ENCODE measurements around the gene SP140L.
"Not testable (repeated sequence)": the region's sequence is repeated elsewhere in the genome, so short reads cannot be mapped to it uniquely, and the experiment has no call there.

The SP140L gene

GRCh38 chr2:230394301-230394700 lies 67.3 kb downstream of the SP140L start:
- peaks cover 77% of the 10 kb centered on the region for H3K36me3 ChIP-seq (ENCODE audit: control insufficient read depth, insufficient read depth, low read length, severe bottlenecking)
- no peak for DNase-seq (ENCODE audit: low read depth)
- peaks cover 3% of the 10 kb centered on the region for H3K4me1 ChIP-seq (ENCODE audit: control insufficient read depth, insufficient read depth, low read length)
- no peaks in the 10 kb centered on the region for H3K9me3 ChIP-seq (ENCODE audit: control insufficient read depth, low read length)
- no peaks in the 10 kb centered on the region for H3K27me3 ChIP-seq (replicated peaks; ENCODE audit: control insufficient read depth, insufficient read depth, low read length)
- H3K4me3 ChIP-seq (ENCODE audit: low read length) = no peak overlapping the region
- H3K9ac ChIP-seq (ENCODE audit: low read length) = no peak overlapping the region

- H3K4me3 ChIP-seq (ENCODE audit: low read length); DNase-seq (ENCODE audit: low read depth); H3K27me3 ChIP-seq (replicated peaks; ENCODE audit: control insufficient read depth, insufficient read depth, low read length); H3K9me3 ChIP-seq (ENCODE audit: control insufficient read depth, low read length); H3K4me1 ChIP-seq (ENCODE audit: control insufficient read depth, insufficient read depth, low read length); H3K9ac ChIP-seq (ENCODE audit: low read length): not testable (repeated sequence)
- peaks cover 69% of the 10 kb centered on the region for H3K36me3 ChIP-seq (ENCODE audit: control insufficient read depth, insufficient read depth, low read length, severe bottlenecking)
Measured at GRCh38 chr2:230398698-230399097, 71.7 kb downstream of the SP140L start.

GRCh38 chr2:230400041-230400440 lies 73.0 kb downstream of the SP140L start:
- H3K4me3 ChIP-seq (ENCODE audit: low read length) = no peak overlapping the region
- no peaks in the 10 kb centered on the region for H3K27me3 ChIP-seq (replicated peaks; ENCODE audit: control insufficient read depth, insufficient read depth, low read length)
- peaks cover 62% of the 10 kb centered on the region for H3K36me3 ChIP-seq (ENCODE audit: control insufficient read depth, insufficient read depth, low read length, severe bottlenecking)
- DNase-seq (ENCODE audit: low read depth) = no peak
- H3K9ac ChIP-seq (ENCODE audit: low read length) = no peak overlapping the region
- H3K9me3 ChIP-seq (ENCODE audit: control insufficient read depth, low read length) = no peaks in the 10 kb centered on the region
- no peaks in the 10 kb centered on the region for H3K4me1 ChIP-seq (ENCODE audit: control insufficient read depth, insufficient read depth, low read length)

- Histone ChIP-seq H3K4me1 (ENCODE audit: control insufficient read depth, insufficient read depth, low read length) (no peaks in the 10 kb centered on the region), H3K4me3 (ENCODE audit: low read length) (no peak overlapping the region), H3K9me3 (ENCODE audit: control insufficient read depth, low read length) (no peaks in the 10 kb centered on the region), H3K27me3 (replicated peaks; ENCODE audit: control insufficient read depth, insufficient read depth, low read length) (no peaks in the 10 kb centered on the region), H3K9ac (ENCODE audit: low read length) (no peak overlapping the region), H3K36me3 (ENCODE audit: control insufficient read depth, insufficient read depth, low read length, severe bottlenecking) (peaks cover 58% of the 10 kb centered on the region)
- no peak for DNase-seq (ENCODE audit: low read depth)
Measured at GRCh38 chr2:230400454-230400853, 73.5 kb downstream of the SP140L start.

- H3K36me3 ChIP-seq (ENCODE audit: control insufficient read depth, insufficient read depth, low read length, severe bottlenecking) = peaks cover 55% of the 10 kb centered on the region
- H3K27me3 ChIP-seq (replicated peaks; ENCODE audit: control insufficient read depth, insufficient read depth, low read length); H3K9ac ChIP-seq (ENCODE audit: low read length); H3K9me3 ChIP-seq (ENCODE audit: control insufficient read depth, low read length); DNase-seq (ENCODE audit: low read depth); H3K4me3 ChIP-seq (ENCODE audit: low read length); H3K4me1 ChIP-seq (ENCODE audit: control insufficient read depth, insufficient read depth, low read length): not testable (repeated sequence)
Measured at GRCh38 chr2:230401026-230401425, 74.0 kb downstream of the SP140L start.

DNA sequence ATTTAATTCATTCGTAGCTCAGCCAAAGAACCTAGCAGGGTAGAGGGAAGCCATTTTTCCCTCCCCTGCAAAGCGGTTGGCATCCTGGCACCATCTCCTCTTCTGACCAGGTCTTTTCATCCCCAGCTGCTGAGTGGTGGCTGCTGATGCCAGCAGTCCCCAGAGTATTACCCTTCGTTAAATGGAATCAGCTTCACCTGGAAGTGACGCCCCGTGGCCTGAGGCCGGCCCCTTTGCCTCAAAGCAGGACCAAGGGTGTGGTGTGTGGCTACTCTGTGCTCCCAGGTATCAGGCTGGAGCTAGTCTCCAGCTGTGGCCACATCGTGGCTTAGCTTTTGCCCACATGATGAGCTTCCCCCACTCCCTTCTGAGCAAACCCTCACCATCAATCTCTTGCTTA lies 76.8 kb downstream of the SP140L start:
- H3K4me1 ChIP-seq (ENCODE audit: control insufficient read depth, insufficient read depth, low read length) = peaks cover 11% of the 10 kb centered on the region
- no peak overlapping the region for H3K4me3 ChIP-seq (ENCODE audit: low read length)
- no peaks in the 10 kb centered on the region for H3K9me3 ChIP-seq (ENCODE audit: control insufficient read depth, low read length)
- no peak overlapping the region for H3K9ac ChIP-seq (ENCODE audit: low read length)
- H3K27me3 ChIP-seq (replicated peaks; ENCODE audit: control insufficient read depth, insufficient read depth, low read length) = no peaks in the 10 kb centered on the region
- no peak for DNase-seq (ENCODE audit: low read depth)
- H3K36me3 ChIP-seq (ENCODE audit: control insufficient read depth, insufficient read depth, low read length, severe bottlenecking) = peaks cover 37% of the 10 kb centered on the region

DNA sequence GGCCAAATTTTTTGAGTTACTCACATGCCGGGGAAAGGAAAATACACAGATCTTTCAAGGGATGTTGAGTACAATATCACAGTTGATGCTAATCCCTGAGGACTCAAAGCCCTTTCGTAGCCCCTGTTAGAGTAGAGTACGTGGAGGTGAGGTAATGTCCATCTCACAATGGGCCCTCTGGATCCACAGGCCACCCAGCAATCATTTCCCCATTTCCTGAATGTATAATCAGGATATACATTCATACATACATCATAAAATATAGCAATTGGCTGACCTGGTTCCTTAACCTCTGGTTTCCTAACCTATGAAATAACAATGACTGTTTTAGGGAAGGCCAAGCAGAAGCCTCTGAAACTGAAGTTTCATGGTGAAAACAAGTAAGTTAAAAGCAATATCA lies 78.8 kb downstream of the SP140L start:
- H3K9me3 ChIP-seq (ENCODE audit: control insufficient read depth, low read length) = no peaks in the 10 kb centered on the region
- no peaks in the 10 kb centered on the region for H3K27me3 ChIP-seq (replicated peaks; ENCODE audit: control insufficient read depth, insufficient read depth, low read length)
- no peak for DNase-seq (ENCODE audit: low read depth)
- H3K9ac ChIP-seq (ENCODE audit: low read length) = no peak overlapping the region
- H3K4me1 ChIP-seq (ENCODE audit: control insufficient read depth, insufficient read depth, low read length) = peaks cover 21% of the 10 kb centered on the region
- peaks cover 19% of the 10 kb centered on the region for H3K36me3 ChIP-seq (ENCODE audit: control insufficient read depth, insufficient read depth, low read length, severe bottlenecking)
- no peak overlapping the region for H3K4me3 ChIP-seq (ENCODE audit: low read length)

DNA sequence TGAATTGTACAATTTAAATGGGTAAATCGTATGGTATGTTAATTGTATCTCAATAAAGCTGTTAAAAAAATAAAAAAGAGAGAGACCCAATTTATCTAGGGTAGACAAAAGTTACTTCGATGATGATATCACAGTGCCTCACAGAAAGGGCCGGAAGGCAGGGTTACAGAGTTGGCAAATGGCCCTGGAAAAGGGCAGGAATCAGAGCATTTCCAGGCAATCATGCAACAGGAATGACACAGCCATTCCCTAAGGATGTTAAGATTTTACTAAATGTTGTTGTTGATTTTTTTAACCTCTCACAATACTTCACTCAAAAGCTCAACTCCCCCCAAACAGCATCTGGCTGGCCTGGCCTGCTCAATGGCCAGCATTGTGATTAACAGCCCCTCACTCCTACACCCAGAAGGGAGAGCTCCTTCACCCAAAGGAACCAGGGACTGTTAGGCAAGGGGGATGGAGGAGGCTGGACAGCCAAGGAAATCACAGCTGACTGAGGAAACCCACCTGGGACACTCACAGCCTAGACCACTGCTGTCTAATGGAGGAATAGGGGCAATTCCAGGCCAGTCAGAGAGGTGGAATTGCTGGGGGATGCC lies 81.3 kb downstream of the SP140L start:
- DNase-seq (ENCODE audit: low read depth) = peak; percentile 82
- Histone ChIP-seq H3K9me3 (ENCODE audit: control insufficient read depth, low read length) (no peaks in the 10 kb centered on the region), H3K9ac (ENCODE audit: low read length) (peak overlapping the region; percentile 39), H3K36me3 (ENCODE audit: control insufficient read depth, insufficient read depth, low read length, severe bottlenecking) (peaks cover 11% of the 10 kb centered on the region), H3K27me3 (replicated peaks; ENCODE audit: control insufficient read depth, insufficient read depth, low read length) (no peaks in the 10 kb centered on the region), H3K4me1 (ENCODE audit: control insufficient read depth, insufficient read depth, low read length) (peaks cover 32% of the 10 kb centered on the region), H3K4me3 (ENCODE audit: low read length) (peak overlapping the region; percentile 39)

DNA sequence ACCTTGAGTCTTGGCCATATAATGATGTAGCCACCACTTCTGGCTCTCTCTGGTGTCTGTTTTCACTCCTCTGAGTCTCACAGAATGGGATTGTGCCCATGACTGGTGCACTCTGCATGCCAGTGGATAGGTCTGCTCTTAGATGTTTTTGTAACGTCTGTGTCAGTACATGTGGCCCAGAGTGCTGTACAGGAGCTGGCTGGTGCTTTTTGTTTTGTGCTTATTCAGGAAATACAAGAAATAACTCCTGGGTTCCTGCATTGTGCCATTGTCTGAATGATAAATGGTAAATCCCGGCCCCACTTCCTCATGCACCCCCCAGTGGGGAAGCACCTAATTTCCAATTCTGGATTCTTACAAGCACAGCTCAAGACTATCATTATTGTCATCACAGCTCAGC lies 82.3 kb downstream of the SP140L start:
- H3K9me3 ChIP-seq (ENCODE audit: control insufficient read depth, low read length); H3K4me3 ChIP-seq (ENCODE audit: low read length); H3K36me3 ChIP-seq (ENCODE audit: control insufficient read depth, insufficient read depth, low read length, severe bottlenecking); H3K9ac ChIP-seq (ENCODE audit: low read length); DNase-seq (ENCODE audit: low read depth); H3K27me3 ChIP-seq (replicated peaks; ENCODE audit: control insufficient read depth, insufficient read depth, low read length): not testable (repeated sequence)
- peaks cover 32% of the 10 kb centered on the region for H3K4me1 ChIP-seq (ENCODE audit: control insufficient read depth, insufficient read depth, low read length)

- no peaks in the 10 kb centered on the region for H3K9me3 ChIP-seq (ENCODE audit: control insufficient read depth, low read length)
- no peak overlapping the region for H3K9ac ChIP-seq (ENCODE audit: low read length)
- peaks cover 34% of the 10 kb centered on the region for H3K4me1 ChIP-seq (ENCODE audit: control insufficient read depth, insufficient read depth, low read length)
- H3K4me3 ChIP-seq (ENCODE audit: low read length) = no peak overlapping the region
- no peaks in the 10 kb centered on the region for H3K27me3 ChIP-seq (replicated peaks; ENCODE audit: control insufficient read depth, insufficient read depth, low read length)
- DNase-seq (ENCODE audit: low read depth) = no peak
- H3K36me3 ChIP-seq (ENCODE audit: control insufficient read depth, insufficient read depth, low read length, severe bottlenecking) = no peaks in the 10 kb centered on the region
Measured at GRCh38 chr2:230410263-230410662, 83.3 kb downstream of the SP140L start.

DNA sequence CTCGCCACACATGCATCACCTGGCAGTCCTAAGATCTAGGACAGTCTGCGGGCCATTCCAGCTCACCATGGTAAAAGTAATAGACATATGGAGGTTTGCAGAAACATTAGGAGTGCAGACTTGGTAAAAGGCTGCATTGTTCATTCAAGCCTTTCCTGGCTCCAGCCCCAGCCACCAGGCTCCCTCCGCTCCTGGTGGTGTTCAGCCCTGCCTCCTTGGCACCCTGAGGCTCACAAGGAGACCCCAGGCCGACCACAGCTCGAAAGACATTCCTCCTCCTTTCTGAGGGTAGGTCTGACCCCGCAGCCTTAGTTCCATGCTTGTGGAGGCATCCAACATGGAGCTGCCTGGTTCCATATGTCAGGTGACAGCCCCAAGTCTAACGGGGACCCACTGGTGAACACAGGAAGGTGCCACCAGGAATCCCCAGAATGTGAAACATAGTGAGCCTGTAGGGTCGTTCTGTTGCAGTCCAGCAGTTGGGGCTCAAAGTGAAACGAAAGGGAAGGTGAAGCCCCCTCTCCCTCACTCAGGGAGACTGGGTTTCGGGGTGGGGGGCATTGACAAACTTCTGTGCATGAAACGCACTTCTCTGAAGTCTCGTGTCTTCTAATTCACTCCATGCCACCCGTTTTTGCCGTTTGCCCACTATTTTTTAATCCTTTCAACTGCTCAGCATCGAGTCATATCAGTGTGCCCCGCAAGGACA lies 84.0 kb downstream of the SP140L start:
- DNase-seq (ENCODE audit: low read depth) = no peak
- Histone ChIP-seq H3K27me3 (replicated peaks; ENCODE audit: control insufficient read depth, insufficient read depth, low read length) (no peaks in the 10 kb centered on the region), H3K4me1 (ENCODE audit: control insufficient read depth, insufficient read depth, low read length) (peaks cover 41% of the 10 kb centered on the region), H3K9me3 (ENCODE audit: control insufficient read depth, low read length) (no peaks in the 10 kb centered on the region), H3K9ac (ENCODE audit: low read length) (peak overlapping the region; percentile 98), H3K36me3 (ENCODE audit: control insufficient read depth, insufficient read depth, low read length, severe bottlenecking) (no peaks in the 10 kb centered on the region), H3K4me3 (ENCODE audit: low read length) (peak overlapping the region; percentile 93)

Data from adipocyte (in vitro differentiated cells).